Adrenal gland (tissue), 5 donors: ENCODE measurements around the gene E2F6.

Experiments
- CTCF ChIP-seq, 6 experiments: fragments of 450-650 bp in 4 of 6; fragments of 200-600 bp in 2 of 6; sonication (generic) in 1 of 6; IDR thresholded peaks; 1 replicate in 5 of 6; 2 replicates in 1 of 6; pipeline versions ENCODE4 v1.5.1 to v1.8.0; 2016 to 2021; ENCODE audit warnings: antibody characterized with exemption in 6 of 6, mild to moderate bottlenecking in 2 of 6, moderate library complexity in 1 of 6
- POLR2A ChIP-seq, 2 donors: fragments of 450-650 bp; IDR thresholded peaks; one replicate each; pipeline ENCODE4 v1.6.1; 2017; ENCODE audit warnings: antibody characterized with exemption in 2 of 2, mild to moderate bottlenecking in 2 of 2, moderate library complexity in 1 of 2
- donor health status: DM: no; HTN: no; CAD: no.

- no peak for TF ChIP-seq CTCF (IDR thresholded peaks at IDR 0.05)
- no peak for TF ChIP-seq POLR2A (IDR thresholded peaks at IDR 0.05)
These were observed 24.2 kb upstream of the E2F6 start for GRCh38 chr2:11490194-11490593.
